Hepatocyte (in vitro differentiated cells): ENCODE measurements around the gene DCPS.

Experiments used
- EZH2 ChIP-seq: fragments of 200-600 bp; sonication (generic); IDR thresholded peaks from 2 replicates; pipeline ENCODE4 v1.6.1; 2016; ENCODE audit warnings: antibody characterized with exemption, mild to moderate bottlenecking, borderline replicate concordance
- EZH2phosphoT487 ChIP-seq: fragments of 200-600 bp; sonication (generic); IDR thresholded peaks from one replicate; pipeline ENCODE4 v1.6.1; 2018; ENCODE audit warnings: antibody characterized with exemption, mild to moderate bottlenecking, low read depth, moderate library complexity; ENCODE audit not compliant: unreplicated experiment, severe bottlenecking

DNA sequence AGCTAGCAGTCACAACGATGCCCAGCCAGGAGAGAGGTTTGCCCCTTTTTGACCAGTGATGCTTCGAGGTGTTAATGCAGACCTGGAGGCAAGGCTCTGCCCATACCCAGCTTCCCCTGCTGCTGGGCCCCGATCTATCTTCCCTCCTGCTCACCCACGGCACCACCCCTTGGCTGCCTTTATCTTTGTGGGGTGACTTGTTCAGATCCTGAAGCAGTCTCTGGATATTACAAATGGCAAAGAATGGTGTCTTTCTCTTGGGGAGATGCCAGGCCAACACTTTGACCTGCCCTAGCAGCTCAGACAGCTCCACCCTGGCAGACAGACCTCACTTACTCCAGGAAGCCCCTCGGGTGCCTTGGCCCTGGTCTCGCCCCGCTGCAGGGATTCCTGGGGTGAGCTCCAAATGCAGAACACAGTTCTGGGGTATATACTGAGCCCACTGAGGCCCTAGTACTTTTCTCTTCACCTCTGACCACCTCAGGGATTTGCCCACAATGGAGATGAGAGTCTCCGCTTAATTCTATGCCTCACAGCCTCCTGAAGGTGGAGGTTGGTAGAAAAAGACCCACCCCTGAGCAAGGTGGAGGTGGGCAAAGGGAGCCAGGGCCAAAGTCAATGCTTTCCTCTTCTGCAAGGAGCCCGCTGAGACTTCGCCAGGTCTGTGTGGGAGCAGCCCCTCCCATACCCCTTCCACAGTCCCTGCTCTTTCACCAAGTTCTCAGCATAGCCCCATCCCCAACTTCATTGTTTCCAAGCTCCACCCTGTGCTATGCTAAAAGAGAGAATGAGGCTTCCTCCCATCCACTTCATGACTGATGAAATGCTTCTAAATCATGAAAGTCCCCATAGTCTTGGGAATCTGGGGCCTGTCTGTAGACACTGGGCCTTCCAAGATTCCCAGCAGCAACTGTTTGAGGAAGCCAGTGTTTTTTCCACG is 40.6 kb downstream of the DCPS start:
- no peak for TF ChIP-seq EZH2
- no peak for TF ChIP-seq EZH2phosphoT487
